Osteoblast (primary cell): ENCODE results near the gene SH3RF2. TPM values are rescaled to one million over a fixed set of nuclear protein-coding genes. Genes with fewer than 3 reads are reported as not detected.
"Not testable (repeated sequence)": the region's sequence is repeated elsewhere in the genome, so short reads cannot be mapped to it uniquely, and the experiment has no call there.

ENCODE experiments used
- DNase-seq: peaks from one replicate; pipeline ENCODE4 v3.0.0; 2011; ENCODE audit warnings: low spot score, mixed read lengths; ENCODE audit not compliant: insufficient read length; ENCODE audit errors: missing footprints
- H2AFZ ChIP-seq: 2 replicates; pipeline ENCODE4 v1.6.0; 2011; ENCODE audit warnings: mild to moderate bottlenecking, low read length
- H3K27ac ChIP-seq: 2 replicates; pipeline ENCODE4 v1.5.1; 2011; ENCODE audit warnings: mild to moderate bottlenecking, low read depth, low read length, moderate library complexity
- H3K27me3 ChIP-seq: 2 replicates; pipeline ENCODE4 v1.6.0; 2012; ENCODE audit warnings: mild to moderate bottlenecking, control low read depth, inconsistent platforms, low read length, moderate library complexity; ENCODE audit not compliant: insufficient read depth
- H3K36me3 ChIP-seq: 2 replicates; pipeline ENCODE4 v1.5.1; 2011; ENCODE audit warnings: mild to moderate bottlenecking, low read length, control low read depth, moderate library complexity; ENCODE audit not compliant: insufficient read depth
- H3K4me1 ChIP-seq: 2 replicates; pipeline ENCODE4 v1.5.1; 2011; ENCODE audit warnings: mild to moderate bottlenecking, low read length, control low read depth, moderate library complexity; ENCODE audit not compliant: insufficient read depth
- H3K4me2 ChIP-seq: 2 replicates; pipeline ENCODE4 v1.6.0; 2011; ENCODE audit warnings: mild to moderate bottlenecking, low read length; ENCODE audit not compliant: insufficient read depth
- H3K4me3 ChIP-seq: fragments of 200-600 bp; sonication (generic); 3 replicates; pipeline ENCODE4 v1.5.1; 2012; ENCODE audit warnings: mild to moderate bottlenecking, low read length, inconsistent platforms; ENCODE audit not compliant: insufficient read depth
- H3K79me2 ChIP-seq: 2 replicates; pipeline ENCODE4 v1.6.0; 2012; ENCODE audit warnings: mild to moderate bottlenecking, low read length, control low read depth, inconsistent platforms; ENCODE audit not compliant: insufficient read depth
- H3K9me3 ChIP-seq: 2 replicates; pipeline ENCODE4 v1.5.1; 2011; ENCODE audit warnings: low read depth, low read length, control low read depth
- H4K20me1 ChIP-seq: 2 replicates; pipeline ENCODE4 v1.6.0; 2012; ENCODE audit warnings: mild to moderate bottlenecking, low read length, control low read depth; ENCODE audit not compliant: insufficient read depth
- CTCF ChIP-seq: IDR thresholded peaks from 2 replicates; pipeline ENCODE4 v1.5.1; 2011; ENCODE audit warnings: mild to moderate bottlenecking, low read depth, low read length, moderate library complexity; ENCODE audit errors: extremely low read depth
- total RNA-seq: library from RNA; depleted of rRNA; stranded (reverse); fragments of >200 nt; gene quantifications from 2 replicates; pipeline ENCODE4 v1.2.3, GENCODE V29; 2012

SH3RF2 gene
- total RNA-seq, 1 donor: 4.0 TPM

GRCh38 chr5:145962001-145962400 lies 25.6 kb downstream of the SH3RF2 start:
- no peak overlapping the region for H3K4me3 ChIP-seq
- TF ChIP-seq CTCF: no peak
- H3K36me3 ChIP-seq: no peaks in the 10 kb centered on the region
- no peak overlapping the region for H3K27ac ChIP-seq
- H3K4me2 ChIP-seq: no peak overlapping the region
- no peaks in the 10 kb centered on the region for H3K27me3 ChIP-seq
- no peaks in the 10 kb centered on the region for H4K20me1 ChIP-seq
- H3K9me3 ChIP-seq: no peaks in the 10 kb centered on the region
- no peaks in the 10 kb centered on the region for H3K79me2 ChIP-seq
- no peak for DNase-seq
- peaks cover 12% of the 10 kb centered on the region for H3K4me1 ChIP-seq
- no peak overlapping the region for H2AFZ ChIP-seq

- H3K4me3 ChIP-seq, H2AFZ ChIP-seq, H3K36me3 ChIP-seq, H3K27me3 ChIP-seq, H4K20me1 ChIP-seq, H3K9me3 ChIP-seq, H3K79me2 ChIP-seq, H3K4me2 ChIP-seq, H3K27ac ChIP-seq, DNase-seq: not testable (repeated sequence)
- H3K4me1 ChIP-seq: peaks cover 12% of the 10 kb centered on the region
Measured at GRCh38 chr5:145964008-145964407, 27.6 kb downstream of the SH3RF2 start.

- no peak overlapping the region for H3K4me2 ChIP-seq
- no peaks in the 10 kb centered on the region for H3K79me2 ChIP-seq
- no peaks in the 10 kb centered on the region for H3K9me3 ChIP-seq
- H4K20me1 ChIP-seq: no peaks in the 10 kb centered on the region
- H3K27me3 ChIP-seq: no peaks in the 10 kb centered on the region
- no peaks in the 10 kb centered on the region for H3K36me3 ChIP-seq
- H3K4me3 ChIP-seq: no peak overlapping the region
- H3K4me1 ChIP-seq: peaks cover 7% of the 10 kb centered on the region
- no peak overlapping the region for H3K27ac ChIP-seq
- TF ChIP-seq CTCF: no peak
- DNase-seq: no peak
- H2AFZ ChIP-seq: no peak overlapping the region
Measured at GRCh38 chr5:145965804-145966203, 29.4 kb downstream of the SH3RF2 start.

- no peaks in the 10 kb centered on the region for H3K79me2 ChIP-seq
Measured at GRCh38 chr5:145967296-145967695, 30.9 kb downstream of the SH3RF2 start.

More at GRCh38 chr5:145967296-145967695, 30.9 kb downstream of the SH3RF2 start:
- H3K27me3 ChIP-seq: no peaks in the 10 kb centered on the region
- H3K4me1 ChIP-seq: no peaks in the 10 kb centered on the region
- TF ChIP-seq CTCF: no peak
- no peak overlapping the region for H2AFZ ChIP-seq
- H3K4me2 ChIP-seq: no peak overlapping the region
- no peak for DNase-seq
- H3K9me3 ChIP-seq: no peaks in the 10 kb centered on the region
- H3K4me3 ChIP-seq: no peak overlapping the region
- H3K36me3 ChIP-seq: no peaks in the 10 kb centered on the region
- H3K27ac ChIP-seq: no peak overlapping the region
- H4K20me1 ChIP-seq: no peaks in the 10 kb centered on the region
